ENCODE data around the gene IRAK3. TPM values are rescaled to one million over a fixed set of nuclear protein-coding genes. Genes with fewer than 3 reads are reported as not detected.
A peak's percentile ranks its signal among the peaks of the same experiment; 100 is the strongest.

IRAK3 gene
- total and polyA plus RNA-seq, 8 donors = 18.5 to 71.7 (median 35.7) TPM

DNA sequence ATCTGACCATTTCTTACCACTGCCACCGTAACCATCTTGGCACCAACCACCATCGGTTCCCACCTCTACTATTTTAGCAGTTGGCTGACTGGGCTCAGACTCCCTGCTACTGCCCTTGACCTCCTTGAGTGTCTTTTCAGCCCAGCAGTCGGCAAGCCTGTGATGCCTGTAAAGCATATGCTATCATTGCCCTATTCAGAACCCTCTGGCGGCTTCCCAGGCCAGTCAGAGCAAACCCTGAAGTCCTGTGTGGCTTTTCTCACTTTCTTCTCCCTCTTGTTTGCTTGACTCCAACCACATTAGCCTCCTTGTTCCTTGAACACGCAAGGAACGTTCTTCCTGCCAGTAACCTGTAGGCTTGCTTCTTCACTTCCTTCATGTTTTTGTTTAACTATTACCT, 6.2 kb downstream of the IRAK3 start:
- peaks cover 0 to 12% of the 10 kb centered on the region in 2 donors for H3K36me3 ChIP-seq
- no peaks in the 10 kb centered on the region for H3K27me3 ChIP-seq
- peaks cover 14 to 85% of the 10 kb centered on the region in 2 donors for H3K4me1 ChIP-seq
- peak overlapping the region in 1 of 2 donors; percentile 69 for H3K27ac ChIP-seq
- H3K4me3 ChIP-seq = no peak overlapping the region
- intact Hi-C loops (cut with DNase I) = no loop called here
- TF ChIP-seq, protein P1, sequence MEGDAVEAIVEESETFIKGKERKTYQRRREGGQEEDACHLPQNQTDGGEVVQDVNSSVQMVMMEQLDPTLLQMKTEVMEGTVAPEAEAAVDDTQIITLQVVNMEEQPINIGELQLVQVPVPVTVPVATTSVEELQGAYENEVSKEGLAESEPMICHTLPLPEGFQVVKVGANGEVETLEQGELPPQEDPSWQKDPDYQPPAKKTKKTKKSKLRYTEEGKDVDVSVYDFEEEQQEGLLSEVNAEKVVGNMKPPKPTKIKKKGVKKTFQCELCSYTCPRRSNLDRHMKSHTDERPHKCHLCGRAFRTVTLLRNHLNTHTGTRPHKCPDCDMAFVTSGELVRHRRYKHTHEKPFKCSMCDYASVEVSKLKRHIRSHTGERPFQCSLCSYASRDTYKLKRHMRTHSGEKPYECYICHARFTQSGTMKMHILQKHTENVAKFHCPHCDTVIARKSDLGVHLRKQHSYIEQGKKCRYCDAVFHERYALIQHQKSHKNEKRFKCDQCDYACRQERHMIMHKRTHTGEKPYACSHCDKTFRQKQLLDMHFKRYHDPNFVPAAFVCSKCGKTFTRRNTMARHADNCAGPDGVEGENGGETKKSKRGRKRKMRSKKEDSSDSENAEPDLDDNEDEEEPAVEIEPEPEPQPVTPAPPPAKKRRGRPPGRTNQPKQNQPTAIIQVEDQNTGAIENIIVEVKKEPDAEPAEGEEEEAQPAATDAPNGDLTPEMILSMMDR (IDR thresholded peaks at IDR 0.05) = no peak
- DNase-seq (no peak), ATAC-seq (no peak)
- no peaks in the 10 kb centered on the region for H3K9me3 ChIP-seq

DNA sequence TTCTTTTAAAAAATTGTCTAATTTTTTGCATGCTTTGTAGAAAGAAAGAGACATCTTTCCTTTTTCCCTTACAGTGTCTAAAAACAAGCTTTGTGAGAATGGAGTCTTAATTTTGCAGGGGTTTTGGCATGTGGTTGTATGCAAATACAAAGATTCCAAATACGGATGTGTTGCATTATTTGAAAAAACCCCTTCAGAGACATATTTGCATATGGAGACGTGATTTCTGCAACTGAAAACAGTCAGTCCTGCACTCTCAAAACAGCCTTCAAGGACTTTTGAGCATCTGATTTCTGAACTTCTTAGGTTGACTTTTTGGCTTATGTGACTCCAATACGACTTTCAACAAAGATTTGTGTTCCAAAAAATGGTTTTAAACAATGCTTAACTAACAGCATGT, 7.8 kb downstream of the IRAK3 start:
- intact Hi-C loops (cut with DNase I) = no loop called here
- ATAC-seq = peak; percentile 54
- TF ChIP-seq, protein P1 (IDR thresholded peaks at IDR 0.05) = no peak

DNA sequence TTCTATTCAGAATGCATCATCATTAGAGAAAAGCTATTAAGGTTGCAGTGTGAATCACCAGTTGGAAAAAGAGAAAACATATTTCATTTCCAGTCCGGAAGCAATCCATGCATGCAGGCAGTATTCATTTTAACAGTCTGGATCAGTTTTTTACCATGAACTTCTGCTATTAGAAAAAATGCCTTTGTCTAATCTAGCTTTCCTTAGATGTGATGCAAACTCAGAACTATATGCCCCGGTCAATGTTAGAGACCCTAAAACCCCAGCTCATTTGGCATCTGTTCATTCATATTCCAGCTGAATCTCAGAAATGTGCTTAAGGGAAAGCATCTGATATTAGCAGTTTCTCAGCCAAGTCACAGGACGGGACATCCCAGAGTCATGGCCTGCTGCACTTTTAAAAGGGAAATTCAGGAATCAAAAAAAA, 8.5 kb downstream of the IRAK3 start:
- ATAC-seq = peak; percentile 41
- H3K36me3 ChIP-seq = peaks cover 0 to 12% of the 10 kb centered on the region in 2 donors
- DNase-seq = no peak
- H3K4me3 ChIP-seq = no peak overlapping the region
- H3K27ac ChIP-seq = peak overlapping the region; percentile 60 to 69
- peaks cover 14 to 79% of the 10 kb centered on the region in 2 donors for H3K4me1 ChIP-seq
- H3K9me3 ChIP-seq = no peaks in the 10 kb centered on the region
- TF ChIP-seq, protein P1 (IDR thresholded peaks at IDR 0.05) = no peak
- no peaks in the 10 kb centered on the region for H3K27me3 ChIP-seq
- intact Hi-C loops (cut with DNase I) = no loop called here

More for the DNA sequence above, 7.8 kb downstream of the IRAK3 start:
- no peak for DNase-seq
- Histone ChIP-seq H3K4me1 (peaks cover 14 to 75% of the 10 kb centered on the region in 2 donors), H3K4me3 (no peak overlapping the region), H3K27ac (peak overlapping the region in 1 of 2 donors; percentile 69), H3K27me3 (no peaks in the 10 kb centered on the region), H3K36me3 (peaks cover 0 to 12% of the 10 kb centered on the region in 2 donors), H3K9me3 (no peaks in the 10 kb centered on the region)

DNA sequence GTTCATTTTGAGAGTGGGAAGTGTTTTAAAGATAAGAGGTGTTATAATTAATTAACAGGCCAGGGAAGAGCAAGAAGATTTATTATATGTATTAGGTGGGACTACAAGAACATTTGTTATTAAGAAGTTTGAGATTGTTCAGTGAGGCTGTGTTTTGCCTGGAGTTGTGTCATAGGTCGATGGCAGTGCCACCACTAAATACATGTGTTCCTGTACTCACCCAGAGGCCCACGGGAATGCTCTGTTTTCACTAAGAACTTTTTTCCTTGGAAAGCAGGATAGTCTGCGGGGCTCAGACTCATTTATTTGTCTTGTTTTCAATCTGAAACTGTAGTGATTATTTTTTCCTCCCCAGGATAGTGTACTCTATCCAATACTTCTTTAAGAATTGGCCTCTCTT, 10.1 kb downstream of the IRAK3 start:
- intact Hi-C loops (cut with DNase I) = no loop called here
- Histone ChIP-seq H3K9me3 (no peaks in the 10 kb centered on the region), H3K27ac (peak overlapping the region in 1 of 2 donors; percentile 69), H3K36me3 (peaks cover 0 to 9% of the 10 kb centered on the region in 2 donors), H3K4me1 (peaks cover 14 to 72% of the 10 kb centered on the region in 2 donors), H3K27me3 (no peaks in the 10 kb centered on the region), H3K4me3 (no peak overlapping the region)
- no peak for DNase-seq
- TF ChIP-seq, protein P1 (IDR thresholded peaks at IDR 0.05) = no peak
- ATAC-seq = no peak

DNA sequence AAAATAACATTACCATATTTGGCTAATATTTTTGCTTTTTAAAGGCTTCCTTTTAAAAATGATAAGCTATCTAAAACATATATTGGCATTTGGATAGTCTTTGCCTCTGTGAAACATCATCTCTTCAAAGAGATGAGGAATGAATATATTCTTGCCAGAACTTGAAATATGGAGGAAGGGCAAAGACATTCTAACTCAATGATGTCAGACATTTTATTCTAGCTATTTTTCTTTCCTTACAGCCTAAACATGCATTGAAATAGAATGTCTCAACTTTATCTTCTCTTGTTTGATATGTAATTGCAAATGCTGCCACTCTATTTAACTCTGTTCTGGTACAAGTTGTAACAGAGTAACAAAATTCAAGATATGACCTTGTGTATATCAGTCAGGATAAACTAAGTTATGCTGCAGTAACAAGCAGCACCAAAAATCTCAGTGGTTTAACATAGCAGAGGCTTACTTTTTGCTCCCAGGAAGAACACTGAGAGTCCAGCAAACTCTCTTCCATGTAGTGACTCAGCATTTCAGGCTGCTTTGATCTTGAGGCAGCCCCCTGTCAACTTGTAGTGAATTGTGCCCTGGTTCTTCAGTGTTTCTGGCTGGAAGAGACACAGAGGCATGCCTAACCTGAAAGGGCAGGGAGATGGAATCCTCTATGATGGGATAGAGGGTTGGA, 11.0 kb downstream of the IRAK3 start:
- Histone ChIP-seq H3K36me3 (peaks cover 0 to 3% of the 10 kb centered on the region in 2 donors), H3K4me1 (peaks cover 14 to 64% of the 10 kb centered on the region in 2 donors), H3K9me3 (no peaks in the 10 kb centered on the region), H3K27me3 (no peaks in the 10 kb centered on the region), H3K4me3 (no peak overlapping the region), H3K27ac (peak overlapping the region in 1 of 2 donors; percentile 69)
- TF ChIP-seq, protein P1 (IDR thresholded peaks at IDR 0.05) = no peak
- intact Hi-C loops (cut with DNase I) = no loop called here
- no peak for DNase-seq
- no peak for ATAC-seq
